HG03354 (cell line): ENCODE measurements around the gene RNF38.
"Not testable (repeated sequence)": the region's sequence is repeated elsewhere in the genome, so short reads cannot be mapped to it uniquely, and the experiment has no call there.

ENCODE experiments used
- ATAC-seq: cut with Tn5 transposase; IDR thresholded peaks from one replicate; pipeline ENCODE4 v1.9.1; 2021; ENCODE audit warnings: mild to moderate bottlenecking; ENCODE audit not compliant: unreplicated experiment, poor library complexity, severe bottlenecking

RNF38 gene

GRCh38 chr9:36337865-36338264 lies 62.2 kb downstream of the RNF38 start:
- no peak for ATAC-seq

DNA sequence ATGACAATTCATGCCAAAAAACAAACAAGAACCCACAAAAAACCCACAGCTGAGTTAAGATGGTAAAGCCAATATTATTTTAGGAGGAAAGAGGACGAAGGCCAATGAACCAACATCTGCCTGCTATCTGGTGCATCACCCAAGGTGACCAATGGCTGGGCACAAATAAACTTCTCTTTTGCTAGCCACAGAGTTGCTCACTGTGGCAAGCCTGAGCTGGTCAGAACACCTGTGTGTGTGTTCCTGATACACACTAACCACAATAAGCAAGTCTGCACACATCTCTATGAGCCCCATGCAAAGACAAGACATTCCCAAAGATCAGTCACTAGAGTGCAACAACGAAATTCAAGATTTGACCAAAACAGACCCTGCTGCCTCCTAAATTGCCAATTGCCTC lies 63.1 kb downstream of the RNF38 start:
- ATAC-seq = no peak

DNA sequence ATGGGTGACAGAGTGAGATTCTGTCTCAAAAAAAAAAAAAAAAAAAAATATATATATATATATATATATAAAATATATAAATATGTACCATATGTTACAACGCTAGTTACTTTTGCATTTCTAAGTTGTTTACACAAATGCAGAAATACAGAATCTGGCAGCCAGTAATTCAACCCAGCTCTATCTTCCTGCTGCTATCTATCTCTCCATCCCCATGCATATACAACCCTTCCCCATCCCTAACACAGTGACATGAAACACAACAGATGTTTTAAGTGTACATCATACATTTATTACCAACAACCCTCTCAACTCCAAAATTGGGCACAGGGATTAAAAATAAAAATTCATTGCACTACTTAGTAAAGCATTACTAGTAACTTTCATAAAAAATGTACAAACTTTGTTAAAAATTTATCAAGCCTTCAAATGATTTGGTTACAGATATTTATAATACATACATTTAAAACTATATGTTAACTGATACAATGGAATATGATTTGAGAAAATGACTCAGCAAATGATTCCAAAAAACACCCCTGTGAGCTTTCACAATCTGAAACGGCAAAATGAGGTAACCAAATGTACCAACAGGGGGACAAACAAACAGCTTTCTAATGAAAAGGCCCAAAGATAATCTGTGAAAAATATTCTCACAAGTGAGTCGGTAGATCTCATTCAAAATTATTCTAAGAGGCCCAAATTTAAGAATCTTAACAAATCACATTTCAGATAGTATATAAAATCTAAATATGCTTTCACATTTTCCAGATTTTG lies 63.8 kb downstream of the RNF38 start:
- ATAC-seq = no peak

GRCh38 chr9:36332006-36332405 lies 68.1 kb downstream of the RNF38 start:
- no peak for ATAC-seq

GRCh38 chr9:36328798-36329411 lies 71.2 kb downstream of the RNF38 start:
- ATAC-seq = no peak

- no peak for ATAC-seq
Observed at GRCh38 chr9:36325081-36325828, 74.8 kb downstream of the RNF38 start.

DNA sequence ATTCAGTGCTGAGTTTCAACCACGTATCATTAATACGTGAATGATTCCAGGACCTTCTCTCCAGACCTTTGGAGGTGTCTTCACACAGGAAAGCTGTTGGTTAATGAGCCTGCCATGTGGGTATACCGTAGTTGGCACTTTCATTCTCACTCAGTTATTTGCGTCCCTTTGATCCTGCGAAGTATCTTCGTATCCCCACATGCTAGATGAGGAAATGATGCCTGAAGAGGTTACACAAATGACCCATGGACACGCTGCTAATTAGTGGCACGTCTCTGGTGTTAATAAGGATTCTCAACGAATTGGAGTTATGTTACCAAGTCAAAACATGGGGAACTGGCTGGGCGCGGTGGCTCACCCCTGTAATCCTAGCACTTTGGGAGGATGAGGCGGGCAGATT lies 76.1 kb downstream of the RNF38 start:
- ATAC-seq = no peak

DNA sequence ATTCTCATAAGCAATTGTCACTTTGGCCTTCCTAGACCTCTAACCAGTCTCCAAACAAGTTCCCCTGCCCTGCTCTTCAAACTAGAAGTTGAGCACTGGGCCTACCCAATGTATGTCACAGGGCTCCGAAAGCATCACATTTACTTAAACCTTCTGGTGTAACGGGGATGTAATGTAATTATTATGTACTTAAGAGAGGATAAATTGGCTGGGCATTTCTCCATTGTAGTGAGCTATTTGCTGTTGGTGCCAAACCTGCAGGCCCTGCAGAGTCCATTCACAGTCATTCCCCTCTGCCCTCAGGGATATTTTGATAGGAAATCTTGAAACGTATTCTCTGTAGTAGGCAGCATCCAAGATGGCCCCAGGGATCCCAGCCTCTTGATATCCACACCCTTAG lies 77.6 kb downstream of the RNF38 start:
- no peak for ATAC-seq

DNA sequence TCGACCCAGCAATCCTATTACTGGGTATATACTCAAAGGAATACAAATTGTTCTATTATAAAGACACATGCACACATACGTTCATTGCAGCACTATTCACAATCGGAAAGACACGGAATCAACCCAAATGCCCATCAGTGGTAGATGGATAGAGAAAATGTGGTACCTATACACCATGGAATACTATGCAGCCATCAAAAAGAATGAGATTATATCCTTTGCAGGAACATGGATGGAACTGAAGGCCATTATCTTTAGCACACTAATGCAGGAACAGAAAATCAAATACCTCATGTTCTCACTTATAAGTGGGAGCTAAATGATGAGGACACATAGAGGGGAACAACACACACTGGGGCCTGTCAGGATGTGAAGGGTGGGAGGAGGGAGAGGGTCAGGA lies 78.2 kb downstream of the RNF38 start:
- ATAC-seq = not testable (repeated sequence)

- ATAC-seq = no peak
Observed at GRCh38 chr9:36320466-36320865, 79.6 kb downstream of the RNF38 start.

GRCh38 chr9:36319806-36320205 lies 80.3 kb downstream of the RNF38 start:
- no peak for ATAC-seq

- ATAC-seq = no peak
Observed at GRCh38 chr9:36319183-36319582, 80.9 kb downstream of the RNF38 start.

DNA sequence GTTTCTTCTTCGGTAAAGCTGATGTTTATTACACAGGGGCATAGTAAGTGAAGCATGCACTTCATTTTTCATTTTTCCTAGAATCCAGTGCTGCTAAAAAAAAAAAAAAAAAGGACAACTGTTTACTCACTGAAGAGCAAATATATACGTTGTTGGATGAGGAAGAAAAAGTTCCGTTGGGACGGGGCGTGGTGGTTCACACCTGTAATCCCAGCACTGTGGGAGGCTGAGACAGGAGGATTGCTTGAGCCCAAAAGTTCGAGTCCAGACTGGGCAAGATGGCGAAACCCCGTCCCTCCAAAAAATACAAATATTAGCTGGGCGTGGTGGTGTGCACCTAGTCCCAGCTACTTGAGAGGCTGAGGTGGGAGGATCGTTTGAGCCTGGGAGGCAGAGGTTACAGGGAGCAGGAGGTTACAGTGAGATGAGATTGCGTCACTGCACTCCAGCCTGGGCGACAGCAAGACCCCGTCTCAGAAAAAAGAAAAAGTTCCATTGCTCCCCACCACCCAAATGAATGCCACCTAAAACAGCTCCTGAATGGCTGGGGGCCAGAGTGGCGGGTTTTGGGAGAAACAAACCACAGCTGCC lies 81.8 kb downstream of the RNF38 start:
- no peak for ATAC-seq

- ATAC-seq = no peak
Observed at GRCh38 chr9:36317766-36318165, 82.3 kb downstream of the RNF38 start.

- ATAC-seq = no peak
Observed at GRCh38 chr9:36316611-36317317, 83.3 kb downstream of the RNF38 start.

GRCh38 chr9:36316049-36316448 lies 84.0 kb downstream of the RNF38 start:
- no peak for ATAC-seq

GRCh38 chr9:36315283-36315682 lies 84.8 kb downstream of the RNF38 start:
- ATAC-seq = no peak

DNA sequence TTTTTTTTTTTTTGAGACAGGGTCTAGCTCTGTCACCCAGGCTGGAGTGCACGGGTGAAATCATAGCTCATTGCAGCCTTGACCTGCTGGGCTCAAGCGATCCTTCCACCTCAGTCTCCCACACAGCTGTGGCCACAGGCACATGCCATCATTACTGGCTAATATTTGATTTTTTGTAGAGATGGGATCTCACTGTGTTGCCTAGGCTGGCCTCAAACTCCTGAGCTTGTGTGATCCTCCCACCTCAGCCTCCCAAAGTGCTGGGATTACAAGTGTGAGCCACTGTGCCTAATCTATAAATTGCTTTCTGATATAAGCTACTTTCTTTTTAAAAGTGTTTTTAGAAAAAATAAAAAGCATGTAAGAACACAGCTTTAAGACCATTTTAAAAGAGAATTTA lies 85.3 kb downstream of the RNF38 start:
- ATAC-seq = no peak

DNA sequence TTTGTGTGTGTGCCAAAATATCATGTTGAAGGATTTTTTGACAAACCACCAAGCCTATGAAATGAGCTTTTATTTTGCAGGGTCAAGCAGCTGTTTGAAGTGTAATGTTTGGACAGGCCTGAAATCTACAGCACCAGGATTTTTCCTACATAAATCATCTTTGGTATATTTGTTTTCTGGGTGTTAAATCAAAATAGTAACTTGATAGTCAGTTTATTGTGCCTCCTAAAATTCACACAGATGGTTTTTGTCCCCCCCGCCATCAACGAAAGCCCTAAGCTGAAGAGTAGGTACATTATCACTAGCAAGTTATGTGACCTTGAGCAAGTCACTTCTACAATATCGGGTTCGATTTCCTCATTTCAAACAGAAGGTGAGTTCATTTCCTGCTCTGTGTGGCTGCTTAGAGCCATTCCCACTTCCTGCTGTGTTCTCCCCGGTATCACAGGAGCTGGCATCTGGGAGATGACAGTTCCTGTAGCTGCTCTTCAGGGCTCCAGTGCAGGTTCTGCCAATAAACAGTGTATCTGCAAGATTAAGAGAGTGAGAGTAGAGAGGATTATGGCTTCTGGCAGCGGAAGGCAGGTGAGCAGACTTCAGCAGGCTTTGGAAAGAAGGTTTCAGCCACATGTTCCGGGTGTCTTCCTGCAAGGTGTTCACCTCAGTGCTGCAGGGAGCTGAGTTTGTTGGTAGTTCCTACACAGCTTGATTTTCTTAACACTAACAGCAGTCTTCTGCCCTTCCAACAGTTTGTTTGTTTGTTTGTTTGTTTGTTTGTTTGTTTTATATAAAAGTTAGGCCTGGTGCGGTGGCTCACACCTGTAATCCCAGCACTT lies 93.4 kb downstream of the RNF38 start:
- no peak for ATAC-seq
